GM12874 (cell line): ENCODE measurements around the gene KNG1.

Experiments used
- TF ChIP-seq, protein P1 (sequence below): IDR thresholded peaks from 2 replicates; pipeline ENCODE4 v1.5.1; 2011; ENCODE audit warnings: low read depth, mild to moderate bottlenecking, control low read depth, low read length, moderate library complexity; ENCODE audit not compliant: insufficient read depth

The KNG1 gene

GRCh38 chr3:186783731-186784515 lies 66.8 kb downstream of the KNG1 start:
- TF ChIP-seq, protein P1, sequence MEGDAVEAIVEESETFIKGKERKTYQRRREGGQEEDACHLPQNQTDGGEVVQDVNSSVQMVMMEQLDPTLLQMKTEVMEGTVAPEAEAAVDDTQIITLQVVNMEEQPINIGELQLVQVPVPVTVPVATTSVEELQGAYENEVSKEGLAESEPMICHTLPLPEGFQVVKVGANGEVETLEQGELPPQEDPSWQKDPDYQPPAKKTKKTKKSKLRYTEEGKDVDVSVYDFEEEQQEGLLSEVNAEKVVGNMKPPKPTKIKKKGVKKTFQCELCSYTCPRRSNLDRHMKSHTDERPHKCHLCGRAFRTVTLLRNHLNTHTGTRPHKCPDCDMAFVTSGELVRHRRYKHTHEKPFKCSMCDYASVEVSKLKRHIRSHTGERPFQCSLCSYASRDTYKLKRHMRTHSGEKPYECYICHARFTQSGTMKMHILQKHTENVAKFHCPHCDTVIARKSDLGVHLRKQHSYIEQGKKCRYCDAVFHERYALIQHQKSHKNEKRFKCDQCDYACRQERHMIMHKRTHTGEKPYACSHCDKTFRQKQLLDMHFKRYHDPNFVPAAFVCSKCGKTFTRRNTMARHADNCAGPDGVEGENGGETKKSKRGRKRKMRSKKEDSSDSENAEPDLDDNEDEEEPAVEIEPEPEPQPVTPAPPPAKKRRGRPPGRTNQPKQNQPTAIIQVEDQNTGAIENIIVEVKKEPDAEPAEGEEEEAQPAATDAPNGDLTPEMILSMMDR: no peak

DNA sequence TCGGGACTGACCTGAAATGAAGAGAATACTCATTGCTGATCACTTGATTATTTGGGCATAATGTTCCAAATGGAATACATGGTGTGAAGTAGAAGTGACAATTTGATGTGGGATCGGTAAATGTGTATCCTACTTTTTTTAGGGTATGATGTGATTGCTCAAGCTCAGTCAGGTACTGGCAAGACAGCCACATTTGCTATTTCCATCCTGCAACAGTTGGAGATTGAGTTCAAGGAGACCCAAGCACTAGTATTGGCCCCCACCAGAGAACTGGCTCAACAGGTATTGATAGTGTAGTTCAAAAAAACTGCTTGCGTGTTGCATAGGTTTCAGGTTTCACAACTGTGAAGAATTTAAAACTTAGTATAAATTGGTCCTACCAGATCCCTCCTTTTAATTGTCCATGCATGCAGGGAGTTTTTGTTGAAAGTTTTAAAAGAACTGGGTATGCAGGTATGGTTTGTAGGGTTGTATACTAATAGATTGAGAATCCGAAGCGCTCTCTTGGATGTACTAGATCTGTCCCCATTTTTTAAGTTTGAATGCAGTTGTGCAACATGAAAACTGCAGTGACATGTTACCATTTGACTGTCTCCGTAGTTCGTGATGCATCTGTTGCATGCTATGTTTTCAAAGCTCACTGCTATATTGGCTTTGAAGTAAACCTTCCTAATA lies 67.8 kb downstream of the KNG1 start:
- TF ChIP-seq, protein P1: no peak

DNA sequence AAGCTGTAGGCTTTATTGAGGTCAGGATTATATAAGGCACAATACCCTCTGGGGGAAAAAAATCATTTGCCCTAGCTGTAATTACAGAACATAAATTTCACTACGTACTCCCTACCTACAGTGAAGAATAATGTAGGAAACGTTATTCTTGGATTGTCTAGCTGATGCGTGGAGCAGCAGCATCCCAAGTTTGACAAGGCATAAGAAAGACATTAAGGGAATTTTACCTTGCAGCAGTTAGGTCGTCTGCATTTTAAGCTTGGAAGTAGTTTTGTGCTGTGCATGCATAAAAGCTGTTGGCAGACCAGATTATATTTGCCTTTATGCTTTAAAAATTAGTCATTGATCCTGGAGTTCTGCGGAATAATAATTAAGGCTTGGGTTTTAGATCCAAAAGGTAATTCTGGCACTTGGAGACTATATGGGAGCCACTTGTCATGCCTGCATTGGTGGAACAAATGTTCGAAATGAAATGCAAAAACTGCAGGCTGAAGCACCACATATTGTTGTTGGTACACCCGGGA lies 68.4 kb downstream of the KNG1 start:
- TF ChIP-seq, protein P1: no peak

GRCh38 chr3:186786922-186787321 lies 69.8 kb downstream of the KNG1 start:
- TF ChIP-seq, protein P1: no peak

- TF ChIP-seq, protein P1: no peak
These were observed 70.7 kb downstream of the KNG1 start for GRCh38 chr3:186787642-186788481.

DNA sequence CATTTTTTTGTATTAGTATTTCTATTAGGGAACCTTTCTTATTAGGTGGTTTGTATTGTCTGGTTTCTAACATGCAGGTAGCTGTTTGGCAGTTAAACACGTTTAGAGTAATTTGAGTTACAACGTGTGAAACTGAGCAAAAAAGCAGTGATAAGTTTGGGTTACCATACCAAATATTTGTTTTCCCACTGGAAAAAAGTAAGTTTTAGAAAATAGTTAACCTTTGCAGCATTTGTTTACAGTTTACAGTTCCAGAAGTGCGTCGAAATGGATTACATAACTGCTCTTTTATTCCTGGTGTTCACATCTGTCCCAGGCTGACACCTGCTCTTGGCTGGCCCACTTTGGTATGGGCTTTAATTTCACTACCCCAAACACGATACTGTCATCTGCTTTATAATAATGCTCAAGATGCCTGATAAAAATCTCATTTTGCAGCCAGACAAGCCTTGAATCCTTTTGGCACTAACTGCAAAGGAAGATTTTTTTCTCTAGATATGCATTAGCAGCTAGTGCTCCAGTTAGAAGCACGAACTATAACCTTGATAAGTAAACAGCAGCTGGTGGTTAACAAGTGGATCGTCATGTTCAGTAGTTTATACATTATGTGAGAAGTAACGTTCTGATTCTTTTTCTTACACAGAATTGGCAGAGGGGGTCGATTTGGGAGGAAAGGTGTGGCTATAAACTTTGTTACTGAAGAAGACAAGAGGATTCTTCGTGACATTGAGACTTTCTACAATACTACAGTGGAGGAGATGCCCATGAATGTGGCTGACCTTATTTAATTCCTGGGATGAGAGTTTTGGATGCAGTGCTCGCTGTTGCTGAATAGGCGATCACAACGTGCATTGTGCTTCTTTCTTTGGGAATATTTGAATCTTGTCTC lies 71.6 kb downstream of the KNG1 start:
- TF ChIP-seq, protein P1: no peak
